Ammon's horn (tissue), 1 donor: ENCODE results near the gene NR1D1.
"Not testable (repeated sequence)": the region's sequence is repeated elsewhere in the genome, so short reads cannot be mapped to it uniquely, and the experiment has no call there.

Experiments
- DNase-seq: peaks from one replicate; pipeline ENCODE4 v3.0.0-alpha.2; 2016; ENCODE audit warnings: low spot score

The NR1D1 gene

DNA sequence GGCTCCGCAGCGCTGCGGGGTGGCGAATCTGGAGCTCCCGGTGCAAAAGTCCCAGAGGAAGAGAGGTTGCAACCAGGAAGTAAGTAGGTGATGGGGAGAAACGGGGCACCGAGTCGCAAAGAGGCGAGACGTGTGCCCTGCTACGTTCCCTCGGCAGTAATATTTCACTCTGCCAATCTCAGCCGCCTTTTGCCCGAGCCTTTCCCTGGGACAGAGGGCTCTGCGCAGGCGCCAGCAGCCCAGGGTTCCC lies at the start of gene NR1D1:
TSS of gene NR1D1 (minus strand) at position 171 of the 250 bp plus-strand sequence. CDS start 495 bp downstream, outside the sequence.
- DNase-seq, result no peak

- DNase-seq, result no peak
Observed at GRCh38 chr17:40148527-40148926, 48.1 kb upstream of the NR1D1 start.

- no peak for DNase-seq
Observed at GRCh38 chr17:40145476-40145875, 45.1 kb upstream of the NR1D1 start.

- DNase-seq, result not testable (repeated sequence)
Observed at GRCh38 chr17:40143166-40143565, 42.8 kb upstream of the NR1D1 start.

DNA sequence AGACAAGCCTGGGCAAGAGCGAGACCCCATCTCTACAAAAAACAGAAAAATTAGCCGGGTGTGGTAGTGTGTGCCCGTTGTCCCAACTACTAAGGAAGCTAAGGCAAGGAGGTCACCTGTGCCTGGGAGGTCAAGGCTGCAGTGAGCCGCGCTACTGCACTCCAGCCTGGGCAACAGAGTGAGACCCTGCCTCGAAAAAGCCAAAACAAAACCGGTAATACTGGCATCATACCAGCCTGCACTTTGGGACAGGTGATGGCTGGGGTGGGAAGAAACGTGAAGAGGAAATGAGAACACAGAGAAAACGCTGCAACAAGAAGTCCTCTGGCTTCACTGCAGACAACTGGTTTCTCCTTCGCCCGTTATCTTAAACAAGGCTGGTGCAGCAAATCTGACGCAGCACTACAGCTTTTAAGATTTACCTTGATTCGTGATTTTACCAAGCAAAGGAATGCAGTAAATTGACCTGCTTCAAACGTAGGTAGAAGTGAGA lies 39.2 kb upstream of the NR1D1 start:
- DNase-seq, result peak; percentile 25

DNA sequence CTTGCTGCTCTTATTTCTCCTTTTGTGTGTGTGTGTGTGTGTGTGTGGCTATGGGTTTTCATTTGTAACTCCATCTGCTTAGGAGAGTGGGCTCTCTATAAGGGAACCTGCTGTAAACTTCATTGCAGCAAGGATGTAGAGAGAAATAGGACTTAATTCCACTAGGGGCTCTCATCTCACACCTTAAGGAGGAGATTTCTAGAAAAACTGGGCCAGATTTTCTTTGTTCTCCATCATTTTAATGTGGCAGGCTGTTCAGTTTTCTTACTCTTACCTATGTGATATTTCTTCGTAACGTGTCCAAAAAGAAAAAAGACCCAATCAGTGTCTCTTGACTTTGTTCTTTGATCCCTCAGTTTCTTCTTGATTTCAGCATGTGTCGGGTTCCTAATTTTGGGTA lies 35.4 kb upstream of the NR1D1 start:
- DNase-seq, result no peak

DNA sequence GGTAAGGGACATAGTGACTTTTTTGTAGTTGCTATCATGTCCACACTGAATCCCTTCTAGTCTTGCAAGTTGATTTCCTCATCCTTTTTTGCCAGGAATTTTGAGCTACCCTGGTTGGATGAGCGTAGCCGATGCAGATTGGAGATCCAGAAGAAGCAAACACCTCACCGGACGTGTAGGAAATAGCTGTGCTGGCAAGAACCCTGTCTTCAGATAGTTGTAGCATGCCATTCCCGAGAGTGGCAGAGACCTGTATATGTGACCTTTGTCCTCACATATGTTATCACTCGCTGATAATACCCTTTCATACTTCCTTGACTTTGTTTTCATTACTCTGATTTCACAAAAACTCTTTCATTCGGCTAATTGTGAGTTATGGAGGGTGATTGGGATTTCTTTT lies 33.8 kb upstream of the NR1D1 start:
- no peak for DNase-seq

DNA sequence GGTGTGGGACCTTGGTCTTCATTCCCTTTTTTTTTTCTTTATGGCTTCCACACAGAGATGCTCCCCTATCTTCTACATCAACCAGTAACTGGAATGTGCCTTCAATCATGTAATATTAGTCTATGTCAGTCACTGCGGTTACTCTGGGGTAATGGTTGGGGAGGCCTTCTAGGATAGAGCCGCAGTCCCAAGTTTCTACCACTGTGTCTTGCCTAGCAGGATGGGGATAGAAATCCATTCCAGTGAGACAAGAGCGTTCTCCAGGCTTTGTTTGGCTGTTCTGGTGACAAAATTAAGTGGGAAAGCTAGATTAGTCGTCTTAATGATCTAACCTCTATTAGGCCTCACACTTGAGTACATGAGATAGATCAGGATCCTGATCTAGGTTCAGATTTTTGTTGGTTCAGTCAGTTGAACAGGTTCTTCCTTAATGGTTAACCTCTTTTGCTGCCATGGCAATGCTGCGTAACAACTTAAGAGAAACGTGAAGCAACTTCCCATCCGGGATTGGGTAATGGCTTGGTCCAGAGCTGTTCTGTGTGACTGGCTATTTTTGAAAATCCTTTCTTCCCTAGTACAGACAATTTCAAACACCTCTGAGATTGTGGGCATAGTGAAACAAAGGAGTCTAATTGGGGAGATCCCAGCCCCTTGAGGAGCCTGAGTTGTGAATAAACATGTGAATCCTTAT lies 30.1 kb upstream of the NR1D1 start:
- DNase-seq, result peak; percentile 47

DNA sequence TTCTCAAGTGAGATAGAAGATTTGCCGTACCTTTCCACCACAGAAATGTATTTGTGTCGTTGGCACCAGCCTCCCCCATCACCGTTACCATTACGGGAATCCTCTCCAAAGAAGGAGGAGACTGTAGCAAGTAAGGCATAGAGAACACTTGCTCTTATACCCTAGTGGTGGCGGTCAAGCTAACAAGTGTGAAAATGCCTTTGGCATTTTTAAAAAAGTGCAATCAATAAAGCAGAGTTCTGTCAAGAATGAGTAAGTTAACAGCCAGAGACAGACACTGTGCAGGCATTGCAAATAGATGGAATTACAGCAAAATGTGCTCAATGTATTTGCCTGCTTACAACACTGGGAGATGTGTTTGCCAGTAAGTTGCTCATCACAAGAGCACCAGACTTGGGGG lies 29.1 kb upstream of the NR1D1 start:
- no peak for DNase-seq

GRCh38 chr17:40124279-40125141 lies 24.1 kb upstream of the NR1D1 start:
- DNase-seq, result peak; percentile 64

GRCh38 chr17:40123811-40124114 lies 23.4 kb upstream of the NR1D1 start:
- DNase-seq, result no peak

DNA sequence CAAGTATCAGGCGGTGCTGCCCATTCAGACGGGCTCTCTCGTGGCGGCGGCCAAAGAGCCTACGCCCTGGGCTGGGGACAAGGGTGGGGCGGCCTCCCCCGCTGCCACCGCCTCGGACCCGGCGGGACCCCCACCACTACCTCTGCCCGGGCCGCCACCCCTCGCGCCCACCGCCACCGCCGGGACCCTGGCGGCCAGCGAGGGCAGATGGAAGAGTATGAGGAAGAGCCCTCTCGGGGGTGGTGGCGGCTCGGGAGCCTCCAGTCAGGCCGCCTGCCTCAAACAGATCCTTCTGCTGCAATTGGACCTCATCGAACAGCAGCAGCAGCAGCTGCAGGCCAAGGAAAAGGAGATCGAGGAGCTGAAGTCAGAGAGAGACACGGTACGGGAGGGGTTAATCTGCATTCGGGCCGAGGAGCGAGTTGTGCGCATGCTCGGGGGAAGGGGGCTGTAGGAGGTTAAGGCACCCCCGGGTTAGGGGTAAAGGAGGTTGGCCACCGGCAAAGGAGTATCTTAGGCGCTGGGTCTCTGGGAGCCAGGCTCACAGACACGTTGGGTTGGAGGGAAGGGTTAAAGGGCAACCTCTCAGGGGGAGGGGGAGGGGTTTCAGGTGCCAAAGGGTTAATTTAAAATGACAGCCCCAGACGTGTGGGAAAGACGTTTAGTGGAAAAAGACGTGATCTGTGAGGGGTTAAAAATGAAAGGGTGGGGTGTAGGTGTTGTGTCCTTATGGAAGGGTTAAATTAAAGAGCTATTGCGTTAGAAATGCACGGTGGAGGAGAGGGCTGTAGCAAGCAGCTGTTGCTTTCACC lies 22.8 kb upstream of the NR1D1 start:
- DNase-seq, result no peak

- DNase-seq, result no peak
Observed at GRCh38 chr17:40122136-40122998, 22.0 kb upstream of the NR1D1 start.

DNA sequence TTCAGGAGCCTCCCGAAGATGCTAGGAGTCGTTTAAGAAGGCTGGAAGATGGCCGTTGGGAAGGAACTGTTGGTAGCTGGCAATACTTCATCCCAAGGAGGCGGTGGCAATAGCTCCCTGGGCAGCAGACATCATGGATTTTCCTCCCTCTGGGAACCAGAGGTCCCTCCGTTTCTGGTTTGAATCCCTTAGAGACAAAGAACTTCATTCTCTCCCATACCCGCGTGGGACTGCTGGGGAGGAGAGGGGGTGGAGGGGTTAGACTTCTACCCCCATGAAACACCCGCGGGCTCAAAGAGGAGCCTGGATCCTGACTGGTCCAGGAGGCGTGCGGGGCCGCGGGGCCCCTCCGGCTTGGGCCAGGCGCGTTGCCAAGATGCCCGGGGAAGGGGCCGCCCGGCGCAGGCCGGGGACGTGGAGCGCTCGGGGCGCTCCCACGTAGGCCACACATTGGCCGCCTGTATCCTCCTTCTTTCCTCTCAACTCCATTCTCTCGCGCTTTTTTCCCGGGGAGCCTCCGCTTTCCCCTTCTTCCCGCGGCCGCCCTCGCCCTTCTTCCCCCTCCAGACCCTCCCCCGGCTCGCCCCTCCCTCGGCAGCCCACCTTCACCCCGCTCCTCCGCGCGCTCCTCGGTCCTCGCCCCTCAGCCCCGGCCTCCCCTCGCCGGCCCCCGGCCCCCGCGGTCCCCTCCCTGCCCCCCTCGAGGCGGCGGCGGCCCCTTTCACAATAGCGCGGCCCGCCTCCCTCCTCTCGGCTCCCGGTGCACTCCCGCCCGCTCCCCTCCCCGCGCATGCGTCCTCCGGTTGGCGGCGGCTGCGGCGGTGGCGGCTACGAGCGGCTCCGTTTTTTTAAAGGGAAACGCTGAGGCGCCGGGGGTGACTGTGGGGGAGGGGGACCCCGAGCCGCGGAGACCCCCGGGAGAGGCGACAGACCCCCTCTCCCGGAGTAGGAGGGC lies 21.1 kb upstream of the NR1D1 start, which contains the start of gene MSL1:
TSS of gene MSL1 (plus strand) at position 791 of the 955 bp plus-strand sequence. CDS start 642 bp downstream, outside the sequence.
- DNase-seq, result peak; percentile 88

- DNase-seq, result no peak
Observed at GRCh38 chr17:40115101-40115436, 14.7 kb upstream of the NR1D1 start.

DNA sequence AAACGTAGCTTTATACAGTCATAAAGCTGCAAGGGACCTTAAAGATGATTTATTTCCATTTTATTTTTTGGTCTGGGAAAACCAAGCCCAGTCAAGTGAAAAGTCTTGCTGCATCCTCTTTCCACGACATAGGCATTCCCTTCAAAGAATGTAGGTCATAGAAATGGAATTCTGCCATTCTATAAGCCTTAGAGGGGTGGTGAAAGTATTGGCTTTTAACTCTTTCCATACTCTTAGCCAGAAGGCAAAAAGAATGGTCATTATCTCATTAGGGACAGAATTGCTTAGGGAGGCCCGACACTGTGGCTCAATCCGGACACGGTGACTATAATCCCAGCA lies 13.5 kb upstream of the NR1D1 start:
- no peak for DNase-seq

DNA sequence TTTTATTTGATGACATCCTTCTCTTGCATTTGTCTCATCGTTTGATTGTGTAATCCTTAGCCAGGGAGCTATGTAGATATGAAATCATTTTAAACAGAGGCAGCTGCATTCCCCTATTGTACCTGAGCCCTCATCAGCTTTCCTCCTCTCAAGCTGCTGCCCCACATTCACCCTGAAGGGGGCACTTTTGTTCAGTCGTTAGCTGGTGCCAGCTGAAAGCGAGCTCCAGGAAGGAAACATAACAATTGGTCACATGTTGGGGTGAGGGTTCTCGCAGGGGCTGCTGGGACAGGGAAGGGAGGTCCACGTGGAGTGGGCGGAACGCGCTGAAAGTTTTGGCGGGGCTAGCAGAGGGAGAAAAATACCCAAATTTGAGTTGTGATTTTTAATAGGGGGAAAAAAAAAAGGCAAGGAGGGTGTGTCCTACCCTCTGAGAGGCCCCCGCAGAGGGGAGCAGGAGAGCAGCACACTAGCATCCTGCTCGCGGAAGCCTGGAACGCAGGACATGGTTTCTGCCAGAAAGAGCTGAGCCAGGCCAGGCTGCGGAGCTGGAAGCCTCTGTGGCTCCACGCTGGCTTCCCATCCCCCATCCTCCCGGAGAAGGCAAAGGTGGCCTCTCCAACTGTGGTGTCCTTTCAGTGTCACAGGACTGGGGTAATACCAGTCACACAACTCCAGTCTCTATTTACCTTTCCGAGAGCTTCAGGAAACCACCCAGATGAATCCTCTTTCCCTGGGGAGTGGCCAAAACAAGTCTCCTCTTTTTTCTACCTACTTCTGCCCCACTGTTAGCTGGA lies 12.9 kb upstream of the NR1D1 start:
- peak; percentile 96 for DNase-seq

DNA sequence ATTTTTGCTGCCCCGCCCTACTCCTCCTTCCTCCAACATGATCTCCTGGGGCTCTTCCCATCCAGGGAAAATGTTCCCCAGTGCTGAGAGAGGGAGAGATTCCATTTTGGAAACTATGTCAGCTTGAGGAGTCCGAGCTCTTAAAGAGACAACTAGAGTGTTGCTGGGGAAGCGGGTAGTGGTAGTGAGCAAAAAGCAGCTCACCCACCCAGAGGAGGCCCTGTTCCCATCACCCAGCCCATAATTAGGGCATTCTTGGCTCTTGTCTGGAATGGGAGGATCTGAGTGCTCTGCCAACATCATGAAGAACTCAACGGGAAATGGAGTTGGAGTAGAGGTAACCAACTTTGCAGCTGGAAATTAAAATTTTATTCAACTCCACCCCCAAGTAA lies 12.3 kb upstream of the NR1D1 start:
- no peak for DNase-seq

- DNase-seq, result no peak
Observed at GRCh38 chr17:40112191-40112711, 11.9 kb upstream of the NR1D1 start.
